HG02588 (cell line): ENCODE results near the gene NKX2-8.

ENCODE experiments used
- ATAC-seq: cut with Tn5 transposase; IDR thresholded peaks from one replicate; pipeline ENCODE4 v1.9.1; 2021; ENCODE audit warnings: mild to moderate bottlenecking, moderate library complexity; ENCODE audit not compliant: unreplicated experiment

Gene NKX2-8

GRCh38 chr14:36582011-36582873, at the start of gene NKX2-8:
TSS of gene NKX2-8 (minus strand) at chr14:36582614. CDS start at chr14:36582389, 225 bp downstream.
- no peak for ATAC-seq

- no peak for ATAC-seq
Observed at GRCh38 chr14:36627981-36628380, 45.6 kb upstream of the NKX2-8 start.

GRCh38 chr14:36626151-36626550, 43.7 kb upstream of the NKX2-8 start:
- peak; percentile 47 for ATAC-seq

- no peak for ATAC-seq
Observed at GRCh38 chr14:36625436-36625835, 43.0 kb upstream of the NKX2-8 start.

GRCh38 chr14:36625014-36625413, 42.6 kb upstream of the NKX2-8 start:
- no peak for ATAC-seq

GRCh38 chr14:36619853-36620252, 37.4 kb upstream of the NKX2-8 start:
- no peak for ATAC-seq

- no peak for ATAC-seq
Observed at GRCh38 chr14:36619131-36619530, 36.7 kb upstream of the NKX2-8 start.

GRCh38 chr14:36618641-36619040, 36.2 kb upstream of the NKX2-8 start:
- no peak for ATAC-seq

GRCh38 chr14:36617824-36618223, 35.4 kb upstream of the NKX2-8 start:
- ATAC-seq, result no peak

- ATAC-seq, result no peak
Observed at GRCh38 chr14:36605506-36605857, 23.1 kb upstream of the NKX2-8 start.

GRCh38 chr14:36604757-36605505, 22.5 kb upstream of the NKX2-8 start:
- ATAC-seq, result peak; percentile 89

GRCh38 chr14:36600431-36600830, 18.0 kb upstream of the NKX2-8 start:
- ATAC-seq, result no peak

- ATAC-seq, result no peak
Observed at GRCh38 chr14:36591482-36591881, 9.1 kb upstream of the NKX2-8 start.

- no peak for ATAC-seq
Observed at GRCh38 chr14:36588788-36589187, 6.4 kb upstream of the NKX2-8 start.

- no peak for ATAC-seq
Observed at GRCh38 chr14:36588119-36588518, 5.7 kb upstream of the NKX2-8 start.

- ATAC-seq, result no peak
Observed at GRCh38 chr14:36585100-36585499, 2.7 kb upstream of the NKX2-8 start.

GRCh38 chr14:36583893-36584811, 1.7 kb upstream of the NKX2-8 start:
- no peak for ATAC-seq

GRCh38 chr14:36583242-36583892, 953 bp upstream of the NKX2-8 start:
- ATAC-seq, result no peak

GRCh38 chr14:36582874-36583241, 444 bp upstream of the NKX2-8 start:
- no peak for ATAC-seq
